Cardiac muscle cell (in vitro differentiated cells and primary cell): Measurements from ENCODE around the gene CTSC. TPM values are rescaled to one million over a fixed set of nuclear protein-coding genes. Genes with fewer than 3 reads are reported as not detected.

Experiments used
- DNase-seq, 2 donors: peaks; one replicate each; pipeline versions ENCODE4 v3.0.0 to v3.0.0-alpha.2; 2010 to 2017; ENCODE audit warnings: low read depth in 1 of 2, low spot score in 1 of 2
- H3K27ac ChIP-seq: fragments of 200-600 bp; sonication (generic); 2 replicates; pipeline ENCODE4 v1.5.1; 2016
- H3K27me3 ChIP-seq: fragments of 200-600 bp; sonication (generic); 2 replicates; pipeline ENCODE4 v1.6.0; 2016; ENCODE audit warnings: control low read depth
- H3K36me3 ChIP-seq: fragments of 200-600 bp; sonication (generic); 2 replicates; pipeline ENCODE4 v1.5.1; 2016; ENCODE audit warnings: control low read depth
- H3K4me1 ChIP-seq: fragments of 200-600 bp; sonication (generic); 2 replicates; pipeline ENCODE4 v1.8.1; 2017; ENCODE audit warnings: low read depth, mild to moderate bottlenecking, mixed run types
- H3K4me3 ChIP-seq: fragments of 200-600 bp; sonication (generic); 2 replicates; pipeline ENCODE4 v1.5.1; 2016; ENCODE audit warnings: mild to moderate bottlenecking
- H3K9me3 ChIP-seq: fragments of 200-600 bp; sonication (generic); 2 replicates; pipeline ENCODE4 v1.5.1; 2017; ENCODE audit warnings: low read depth, mild to moderate bottlenecking, control low read depth
- polyA plus RNA-seq: library from polyadenylated mRNA; unstranded; fragments of >200 nt; fragmentation: Nextera tagmentation; extraction: Ambion mirVana; gene quantifications from 2 replicates; pipeline ENCODE4 v1.2.1, GENCODE V29; 2016
- total RNA-seq: library from RNA; depleted of rRNA; stranded (reverse); fragments of >200 nt; gene quantifications from 2 replicates; pipeline ENCODE4 v1.2.3, GENCODE V29; 2016
- TF ChIP-seq, protein P1 (sequence below): IDR thresholded peaks from 2 replicates; pipeline ENCODE4 v1.5.1; 2012; ENCODE audit warnings: low read depth, mild to moderate bottlenecking, low read length

The CTSC gene
- total and polyA plus RNA-seq, 2 experiments from 2014 or later: 119 to 120 TPM

DNA sequence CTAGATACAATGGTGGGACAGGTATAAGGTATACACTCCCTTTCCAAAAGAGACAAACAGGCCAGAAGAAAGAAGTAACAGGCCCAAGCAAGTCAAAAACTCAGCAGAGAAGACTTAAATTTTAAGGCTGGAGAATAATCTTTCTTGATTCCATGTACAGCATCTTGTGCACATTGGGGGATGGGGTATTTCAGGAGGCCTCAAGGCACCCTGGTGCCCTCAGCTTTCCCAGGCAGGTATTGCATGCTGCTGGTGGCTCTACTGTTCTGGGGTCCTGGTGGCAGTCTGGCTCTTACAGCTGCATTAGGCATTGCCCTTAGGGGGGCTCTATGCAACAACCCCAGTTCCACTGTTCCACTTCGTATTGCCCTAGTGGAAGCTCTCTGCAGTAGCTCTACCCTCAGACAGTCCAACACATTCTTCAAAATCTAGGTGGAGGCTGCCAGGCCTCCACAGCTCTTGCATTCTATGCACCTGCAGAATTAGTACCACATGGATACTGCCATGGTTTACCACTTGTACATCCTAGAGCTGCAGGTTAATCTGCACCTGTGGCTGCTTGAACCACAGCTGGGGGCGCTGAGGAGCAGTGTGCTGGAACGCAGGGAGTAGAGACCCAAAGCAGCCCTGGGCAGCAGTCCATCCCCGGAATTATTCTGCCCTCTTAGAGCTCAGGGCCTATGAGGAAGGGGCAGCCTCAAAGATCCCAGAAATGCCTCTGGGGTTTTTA, 4.2 kb upstream of the CTSC start:
- DNase-seq: no peak
- Histone ChIP-seq H3K4me1 (peaks cover 9% of the 10 kb centered on the region), H3K27me3 (no peaks in the 10 kb centered on the region), H3K9me3 (no peaks in the 10 kb centered on the region), H3K27ac (no peak overlapping the region), H3K4me3 (no peak overlapping the region), H3K36me3 (no peaks in the 10 kb centered on the region)
- TF ChIP-seq, protein P1, sequence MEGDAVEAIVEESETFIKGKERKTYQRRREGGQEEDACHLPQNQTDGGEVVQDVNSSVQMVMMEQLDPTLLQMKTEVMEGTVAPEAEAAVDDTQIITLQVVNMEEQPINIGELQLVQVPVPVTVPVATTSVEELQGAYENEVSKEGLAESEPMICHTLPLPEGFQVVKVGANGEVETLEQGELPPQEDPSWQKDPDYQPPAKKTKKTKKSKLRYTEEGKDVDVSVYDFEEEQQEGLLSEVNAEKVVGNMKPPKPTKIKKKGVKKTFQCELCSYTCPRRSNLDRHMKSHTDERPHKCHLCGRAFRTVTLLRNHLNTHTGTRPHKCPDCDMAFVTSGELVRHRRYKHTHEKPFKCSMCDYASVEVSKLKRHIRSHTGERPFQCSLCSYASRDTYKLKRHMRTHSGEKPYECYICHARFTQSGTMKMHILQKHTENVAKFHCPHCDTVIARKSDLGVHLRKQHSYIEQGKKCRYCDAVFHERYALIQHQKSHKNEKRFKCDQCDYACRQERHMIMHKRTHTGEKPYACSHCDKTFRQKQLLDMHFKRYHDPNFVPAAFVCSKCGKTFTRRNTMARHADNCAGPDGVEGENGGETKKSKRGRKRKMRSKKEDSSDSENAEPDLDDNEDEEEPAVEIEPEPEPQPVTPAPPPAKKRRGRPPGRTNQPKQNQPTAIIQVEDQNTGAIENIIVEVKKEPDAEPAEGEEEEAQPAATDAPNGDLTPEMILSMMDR: no peak

DNA sequence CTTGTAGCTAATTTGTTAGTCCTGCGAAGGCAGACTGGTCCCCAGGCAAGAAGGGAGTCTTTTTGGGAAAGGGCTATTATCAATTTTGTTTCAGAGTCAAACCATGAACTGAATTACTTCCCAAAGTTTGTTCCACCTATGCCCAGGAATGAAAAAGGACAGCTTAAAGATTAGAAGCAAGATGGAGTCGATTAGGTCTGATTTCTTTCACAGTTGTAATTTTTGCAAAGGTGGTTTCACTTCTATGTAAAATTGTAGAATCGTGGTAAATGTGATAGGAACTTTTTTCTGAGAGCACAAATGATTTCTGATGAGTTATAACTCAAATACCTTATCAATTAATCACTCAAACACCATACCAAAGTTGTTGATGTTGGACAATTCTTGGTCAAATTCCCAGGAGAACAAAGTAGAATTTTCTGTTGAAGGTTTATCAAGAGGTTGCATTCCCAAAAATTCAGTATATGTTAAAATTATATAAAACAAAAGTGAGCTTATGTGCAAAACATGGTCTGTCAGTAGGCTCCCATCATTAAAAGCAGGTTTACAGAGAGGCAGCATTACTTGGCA, 2.9 kb upstream of the CTSC start:
- TF ChIP-seq, protein P1: no peak
- Histone ChIP-seq H3K4me3 (no peak overlapping the region), H3K4me1 (peaks cover 9% of the 10 kb centered on the region), H3K27me3 (no peaks in the 10 kb centered on the region), H3K9me3 (no peaks in the 10 kb centered on the region), H3K27ac (no peak overlapping the region), H3K36me3 (no peaks in the 10 kb centered on the region)
- no peak for DNase-seq

DNA sequence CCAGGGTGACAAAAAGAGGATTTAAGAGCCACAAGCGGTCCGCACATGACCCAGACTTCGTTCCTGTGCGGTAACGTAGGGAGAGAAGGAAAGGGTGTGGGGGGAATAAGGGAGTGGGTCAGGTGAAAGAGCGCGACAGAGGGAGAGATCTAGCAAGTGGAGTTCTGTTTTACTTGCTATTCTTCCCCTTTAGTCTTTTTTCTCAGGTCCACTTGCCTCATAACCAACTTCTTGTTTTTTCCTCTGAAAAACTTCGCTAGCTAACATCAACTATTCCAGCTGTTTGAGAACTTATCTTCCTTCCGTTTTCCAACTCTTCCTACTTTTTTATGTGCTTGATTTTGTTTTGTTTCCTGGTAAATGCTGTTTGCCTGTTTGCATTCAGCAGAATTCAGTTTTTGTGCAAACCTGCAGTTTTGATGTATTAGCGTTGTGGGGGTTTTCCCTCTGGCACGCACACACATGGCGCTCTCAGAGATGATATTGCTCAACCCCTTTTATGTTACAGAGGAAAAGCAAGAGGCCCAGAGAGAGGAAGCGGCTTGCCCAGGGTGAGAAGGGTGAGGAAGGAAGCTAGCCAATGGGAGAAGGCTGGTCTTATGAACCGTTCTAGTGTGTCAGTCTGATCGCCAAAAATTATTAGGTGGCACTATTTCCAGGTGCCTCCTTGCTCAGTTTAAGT, 592 bp upstream of the CTSC start:
- peaks cover 9% of the 10 kb centered on the region for H3K4me1 ChIP-seq

DNA sequence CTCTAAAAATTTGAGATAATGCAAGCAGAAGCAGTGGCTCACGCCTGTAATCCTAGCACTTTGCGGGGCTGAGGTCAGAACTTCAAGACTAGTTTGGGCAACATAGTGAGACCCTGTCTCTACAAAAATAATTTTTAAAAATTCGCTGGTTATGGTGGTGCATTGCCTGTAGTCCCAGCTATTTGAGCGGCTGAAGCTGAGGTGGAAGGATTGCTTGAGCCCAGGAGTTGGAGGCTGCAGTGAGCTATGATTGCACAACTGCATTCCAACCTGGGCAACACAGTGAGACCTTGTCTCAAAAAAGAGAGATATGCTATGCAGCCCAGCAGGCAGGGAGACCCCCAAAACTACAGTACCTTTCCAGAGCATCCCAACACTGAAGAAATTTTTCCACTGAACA, 2.3 kb downstream of the CTSC start:
- H3K36me3 ChIP-seq: peaks cover 38% of the 10 kb centered on the region
- H3K4me3 ChIP-seq: peak overlapping the region; percentile 12
- TF ChIP-seq, protein P1: no peak
- no peaks in the 10 kb centered on the region for H3K9me3 ChIP-seq
- peaks cover 9% of the 10 kb centered on the region for H3K4me1 ChIP-seq
- no peak overlapping the region for H3K27ac ChIP-seq
- no peaks in the 10 kb centered on the region for H3K27me3 ChIP-seq
- DNase-seq: peak in 1 of 2 donors; percentile 28

More for the DNA sequence above, 592 bp upstream of the CTSC start:
- H3K27ac ChIP-seq: no peak overlapping the region
- H3K36me3 ChIP-seq: peaks cover 15% of the 10 kb centered on the region
- TF ChIP-seq, protein P1: no peak
- peak; percentile 40 to 91 for DNase-seq
- H3K4me3 ChIP-seq: peak overlapping the region; percentile 93
- H3K9me3 ChIP-seq: no peaks in the 10 kb centered on the region
- H3K27me3 ChIP-seq: no peaks in the 10 kb centered on the region

DNA sequence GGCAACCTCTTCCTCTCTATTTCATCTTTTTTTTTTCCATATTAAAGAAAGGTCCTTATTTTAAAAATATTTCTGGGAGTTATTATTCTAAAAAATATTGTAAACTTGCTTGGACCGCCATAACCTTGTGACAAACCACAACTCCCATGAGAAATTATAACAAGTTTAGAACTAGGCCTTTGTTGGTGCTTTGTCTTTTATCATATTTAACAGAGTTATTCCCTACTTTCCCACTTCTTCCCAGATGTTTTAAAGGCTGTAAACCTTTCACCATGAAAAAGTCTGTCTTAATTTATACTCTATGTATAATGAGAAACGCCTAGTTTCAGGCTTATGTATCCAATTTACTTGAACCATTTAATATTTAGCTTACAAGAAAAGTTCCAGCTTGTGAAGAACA, 3.7 kb downstream of the CTSC start:
- Histone ChIP-seq H3K9me3 (no peaks in the 10 kb centered on the region), H3K27ac (no peak overlapping the region), H3K27me3 (no peaks in the 10 kb centered on the region), H3K36me3 (peaks cover 38% of the 10 kb centered on the region), H3K4me1 (peaks cover 5% of the 10 kb centered on the region), H3K4me3 (no peak overlapping the region)
- DNase-seq: no peak
- TF ChIP-seq, protein P1: no peak
